GM23248 (cell line): ENCODE measurements around the gene GRK3.
"Not testable (repeated sequence)": the region's sequence is repeated elsewhere in the genome, so short reads cannot be mapped to it uniquely, and the experiment has no call there.

Experiments used
- EZH2 ChIP-seq: fragments of 200-600 bp; sonication (generic); IDR thresholded peaks from 2 replicates; pipeline ENCODE4 v1.6.1; 2018; ENCODE audit warnings: antibody characterized with exemption, mild to moderate bottlenecking; ENCODE audit not compliant: insufficient read depth, poor library complexity, severe bottlenecking
- EZH2phosphoT487 ChIP-seq: fragments of 200-600 bp; sonication (generic); IDR thresholded peaks from 2 replicates; pipeline ENCODE4 v1.6.1; 2018; ENCODE audit warnings: antibody characterized with exemption, moderate library complexity, mild to moderate bottlenecking, low read depth; ENCODE audit not compliant: insufficient read depth

GRCh38 chr22:25614791-25615190, 50.3 kb downstream of the GRK3 start:
- not testable (repeated sequence) for TF ChIP-seq EZH2, EZH2phosphoT487
